H7 (cell line): ENCODE data around the gene MTHFD1L. TPM values are rescaled to one million over a fixed set of nuclear protein-coding genes. Genes with fewer than 3 reads are reported as not detected.

Source experiments
- DNase-seq: peaks from one replicate; pipeline ENCODE4 v3.0.0; 2012
- H3K27me3 ChIP-seq: 2 replicates; pipeline ENCODE4 v1.6.0; 2011; ENCODE audit warnings: mild to moderate bottlenecking, low read length; ENCODE audit not compliant: control insufficient read depth, insufficient read depth
- H3K36me3 ChIP-seq: replicated peaks from 2 replicates; pipeline ENCODE4 v1.5.1; 2011; ENCODE audit warnings: low read length; ENCODE audit not compliant: control insufficient read depth, insufficient read depth
- H3K4me3 ChIP-seq: 2 replicates; pipeline ENCODE4 v1.5.1; 2011; ENCODE audit warnings: low read depth, mild to moderate bottlenecking, control low read depth, low read length, moderate library complexity; ENCODE audit not compliant: insufficient read depth
- total RNA-seq: library from RNA; depleted of rRNA; stranded (reverse); fragments of >200 nt; shearing (Covaris generic); gene quantifications from 2 replicates; pipeline ENCODE4 v1.2.3, GENCODE V29; 2014

The MTHFD1L gene
- total RNA-seq, 1 experiment from 2014 or later, result 46.0 TPM

DNA sequence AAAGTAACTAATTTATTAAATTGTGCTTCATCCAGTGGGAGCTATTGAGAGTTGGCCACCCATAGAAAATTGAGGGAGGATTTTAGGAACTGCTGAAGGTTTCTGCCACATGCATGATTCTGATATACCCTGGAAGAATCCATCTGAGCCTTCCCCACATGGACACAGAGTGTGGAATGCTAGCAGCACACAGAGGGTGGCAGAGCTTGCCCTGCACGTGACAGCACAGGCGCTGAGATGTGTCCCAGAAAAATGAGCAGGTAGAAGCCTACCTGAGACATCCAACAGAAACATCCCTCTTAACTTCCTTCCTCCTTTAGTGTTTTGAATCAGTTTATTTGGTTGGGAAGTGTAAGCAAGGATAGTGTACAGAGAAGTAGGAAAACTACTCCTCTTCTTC lies 96.9 kb downstream of the MTHFD1L start:
- no peaks in the 10 kb centered on the region for H3K27me3 ChIP-seq
- DNase-seq, result no peak
- peaks cover 12% of the 10 kb centered on the region for H3K36me3 ChIP-seq
- H3K4me3 ChIP-seq, result no peak overlapping the region

DNA sequence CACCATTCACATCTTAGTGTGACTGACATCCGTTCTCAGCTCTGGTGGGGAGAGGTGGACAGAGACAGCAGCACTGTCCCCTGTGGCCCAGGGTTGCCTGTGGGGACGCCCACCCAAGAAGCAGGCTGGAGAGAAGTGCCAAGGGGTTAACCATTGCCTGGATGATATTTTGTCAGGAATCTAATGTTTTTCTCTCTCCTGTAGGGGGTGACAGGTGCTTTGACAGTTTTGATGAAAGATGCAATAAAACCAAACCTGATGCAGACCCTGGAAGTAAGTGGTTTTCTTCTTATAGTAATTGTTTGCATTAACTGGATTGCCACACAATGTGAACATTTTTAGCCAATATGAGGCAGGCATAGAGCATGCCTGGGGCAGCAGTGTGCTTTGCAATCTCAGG lies 99.3 kb downstream of the MTHFD1L start:
- peaks cover 12% of the 10 kb centered on the region for H3K36me3 ChIP-seq
- H3K4me3 ChIP-seq, result no peak overlapping the region
- no peaks in the 10 kb centered on the region for H3K27me3 ChIP-seq
- no peak for DNase-seq

- H3K36me3 ChIP-seq, result peaks cover 6% of the 10 kb centered on the region
- no peak overlapping the region for H3K4me3 ChIP-seq
- DNase-seq, result no peak
- H3K27me3 ChIP-seq, result no peaks in the 10 kb centered on the region
Measured at GRCh38 chr6:150966786-150967185, 101.3 kb downstream of the MTHFD1L start.

DNA sequence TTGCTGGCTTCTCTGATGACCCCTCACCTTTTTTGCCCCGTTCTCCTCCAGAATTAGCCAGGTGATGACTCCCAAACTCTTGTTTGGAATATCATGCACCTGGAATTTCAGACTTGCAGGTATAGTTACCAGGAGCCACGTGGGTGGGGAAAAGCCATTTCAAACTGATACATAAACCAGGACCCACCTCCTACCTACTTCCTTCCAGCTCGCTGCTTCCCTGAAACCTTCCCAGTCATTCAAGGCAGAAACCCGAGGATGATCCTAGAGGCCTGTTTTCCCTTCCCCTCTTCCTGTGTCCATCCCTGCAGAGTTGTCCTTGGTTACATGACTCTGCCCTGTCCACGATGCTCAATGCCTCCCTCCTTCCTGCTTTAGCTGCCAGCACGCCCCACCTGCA lies 101.9 kb downstream of the MTHFD1L start:
- H3K4me3 ChIP-seq, result no peak overlapping the region
- DNase-seq, result no peak
- peaks cover 8% of the 10 kb centered on the region for H3K36me3 ChIP-seq
- no peaks in the 10 kb centered on the region for H3K27me3 ChIP-seq

GRCh38 chr6:150967910-150968309 lies 102.4 kb downstream of the MTHFD1L start:
- DNase-seq, result no peak
- Histone ChIP-seq H3K36me3 (peaks cover 9% of the 10 kb centered on the region), H3K4me3 (no peak overlapping the region), H3K27me3 (no peaks in the 10 kb centered on the region)

DNA sequence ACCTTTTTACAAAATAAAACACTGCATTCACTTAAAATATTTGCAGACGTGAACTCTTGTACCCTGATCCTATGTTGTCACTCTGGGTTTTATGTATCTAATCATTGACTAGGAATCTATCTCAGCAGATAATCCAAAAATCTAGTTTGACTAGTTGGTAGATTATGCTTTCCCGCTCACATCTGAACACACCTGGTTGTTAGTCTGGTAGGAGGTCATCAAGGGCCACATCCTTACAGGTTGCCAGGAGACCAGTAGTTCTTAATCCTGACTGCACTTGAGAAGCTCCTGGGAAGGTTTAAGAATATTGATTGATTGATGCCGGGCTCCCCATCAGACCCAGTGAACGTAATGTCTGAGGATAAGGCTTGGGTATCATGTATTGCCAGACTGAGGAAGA lies 104.4 kb downstream of the MTHFD1L start:
- DNase-seq, result no peak
- Histone ChIP-seq H3K27me3 (no peaks in the 10 kb centered on the region), H3K4me3 (no peak overlapping the region), H3K36me3 (peaks cover 8% of the 10 kb centered on the region)

DNA sequence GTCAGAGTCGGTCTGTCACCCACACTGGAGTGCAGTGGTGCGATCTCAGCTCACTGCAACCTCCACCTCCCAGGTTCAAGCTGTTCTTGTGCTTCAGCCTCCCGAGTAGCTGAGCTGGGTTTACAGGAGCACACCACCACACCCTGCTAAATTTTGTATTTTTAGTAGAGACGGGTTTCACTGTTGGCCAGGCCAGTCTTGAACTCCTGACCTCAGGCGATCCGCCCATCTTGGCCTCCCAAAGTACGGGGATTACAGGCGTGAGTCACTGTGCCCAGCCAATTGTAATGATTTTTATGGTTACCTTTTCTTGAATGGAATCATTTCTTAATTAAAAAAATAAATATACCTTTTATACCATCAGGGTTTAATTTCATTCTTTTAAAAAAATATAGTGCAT lies 105.7 kb downstream of the MTHFD1L start:
- no peak for DNase-seq
- H3K4me3 ChIP-seq, result no peak overlapping the region
- H3K27me3 ChIP-seq, result no peaks in the 10 kb centered on the region
- peaks cover 6% of the 10 kb centered on the region for H3K36me3 ChIP-seq

DNA sequence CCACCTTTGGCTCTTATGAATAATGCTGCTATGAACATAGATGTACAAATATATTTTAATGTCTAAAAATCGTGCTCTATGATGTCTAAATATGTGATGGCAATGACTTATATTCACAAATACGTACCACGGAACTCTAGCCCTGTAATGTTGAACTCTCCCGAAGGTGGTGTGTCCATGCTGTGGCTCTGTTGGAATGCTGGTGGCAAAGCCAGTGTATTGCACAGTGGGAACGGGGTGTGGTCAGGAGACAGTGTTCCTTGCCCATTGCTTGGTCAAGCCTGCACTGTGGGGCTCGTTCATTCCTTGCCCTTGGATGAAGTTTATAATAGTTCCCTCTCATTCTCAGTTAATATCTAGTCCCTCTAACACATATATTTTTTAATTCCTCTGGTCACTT lies 109.6 kb downstream of the MTHFD1L start:
- Histone ChIP-seq H3K27me3 (no peaks in the 10 kb centered on the region), H3K36me3 (peaks cover 4% of the 10 kb centered on the region), H3K4me3 (no peak overlapping the region)
- DNase-seq, result no peak

- Histone ChIP-seq H3K27me3 (no peaks in the 10 kb centered on the region), H3K4me3 (no peak overlapping the region), H3K36me3 (peaks cover 3% of the 10 kb centered on the region)
- no peak for DNase-seq
Measured at GRCh38 chr6:150977281-150977680, 111.8 kb downstream of the MTHFD1L start.

DNA sequence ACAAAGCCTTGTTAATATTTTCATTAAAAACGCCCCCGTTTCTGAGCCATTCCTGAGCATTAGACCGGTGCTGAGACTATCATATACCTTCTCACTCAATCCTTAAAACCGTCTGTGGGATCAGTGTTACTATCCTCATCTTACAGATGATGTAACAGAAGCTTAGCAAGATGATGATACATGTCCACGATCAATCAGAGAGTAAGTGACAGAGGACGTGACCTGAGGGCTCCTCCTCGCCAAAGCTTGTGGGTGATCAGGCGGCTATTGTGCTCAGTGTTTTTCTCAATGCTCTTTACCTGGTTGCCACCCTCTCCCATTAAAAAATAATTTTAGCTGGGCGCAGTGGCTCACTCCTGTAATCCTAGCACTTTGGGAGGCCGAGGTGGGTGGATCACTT lies 113.1 kb downstream of the MTHFD1L start:
- Histone ChIP-seq H3K27me3 (no peaks in the 10 kb centered on the region), H3K4me3 (no peak overlapping the region), H3K36me3 (no peaks in the 10 kb centered on the region; the same call in 1 of the 2 replicates)
- no peak for DNase-seq

DNA sequence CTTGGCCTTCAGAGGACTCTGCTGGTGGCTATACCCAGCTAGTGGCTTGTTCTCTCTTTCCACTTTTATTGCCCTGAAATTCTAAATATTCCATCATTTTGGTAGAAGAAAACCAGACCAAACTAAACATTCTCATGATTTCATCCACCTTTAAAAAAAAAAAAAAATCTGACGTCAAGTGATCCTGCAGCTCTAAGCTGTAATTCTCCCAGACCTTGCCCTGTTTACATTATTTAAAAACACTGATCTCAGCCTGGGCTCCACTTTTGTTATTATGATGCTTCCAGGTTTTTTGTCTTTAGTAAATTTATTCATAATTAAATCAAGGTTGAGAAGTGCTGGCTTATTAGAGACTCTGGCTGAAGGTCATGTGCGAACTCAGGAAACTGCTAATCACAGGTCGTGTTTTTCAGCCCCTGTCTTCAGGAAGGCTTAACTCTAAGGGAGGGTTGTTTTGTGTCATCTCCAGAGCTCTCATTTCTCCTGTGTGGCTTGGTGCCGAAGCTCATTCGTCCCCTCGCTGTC lies 114.4 kb downstream of the MTHFD1L start:
- Histone ChIP-seq H3K4me3 (no peak overlapping the region), H3K36me3 (no peaks in the 10 kb centered on the region; the same call in 1 of the 2 replicates), H3K27me3 (no peaks in the 10 kb centered on the region)
- no peak for DNase-seq

DNA sequence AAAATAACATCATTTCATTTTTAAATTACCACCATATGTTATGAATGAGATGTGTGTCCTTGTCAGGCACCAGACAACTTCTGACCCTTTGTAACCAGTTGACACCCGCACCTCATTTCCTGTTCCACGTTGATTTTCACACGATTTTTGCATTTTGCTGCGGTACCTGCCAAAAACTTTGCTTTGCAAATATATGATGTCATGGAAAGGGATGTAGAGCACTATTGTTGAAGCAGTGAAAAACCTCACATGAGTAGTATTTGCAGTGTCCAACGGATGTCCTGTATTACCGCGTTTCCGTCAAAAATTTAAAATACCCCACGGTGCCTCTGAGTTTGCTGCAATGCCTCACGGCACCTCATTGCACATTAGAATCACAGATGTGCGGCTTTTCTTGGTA lies 115.6 kb downstream of the MTHFD1L start:
- H3K36me3 ChIP-seq, result no peaks in the 10 kb centered on the region
- no peaks in the 10 kb centered on the region for H3K27me3 ChIP-seq
- H3K4me3 ChIP-seq, result no peak overlapping the region
- DNase-seq, result no peak

GRCh38 chr6:150981669-150982068 lies 116.2 kb downstream of the MTHFD1L start:
- H3K27me3 ChIP-seq, result no peaks in the 10 kb centered on the region
- no peaks in the 10 kb centered on the region for H3K36me3 ChIP-seq
- no peak overlapping the region for H3K4me3 ChIP-seq
- no peak for DNase-seq

DNA sequence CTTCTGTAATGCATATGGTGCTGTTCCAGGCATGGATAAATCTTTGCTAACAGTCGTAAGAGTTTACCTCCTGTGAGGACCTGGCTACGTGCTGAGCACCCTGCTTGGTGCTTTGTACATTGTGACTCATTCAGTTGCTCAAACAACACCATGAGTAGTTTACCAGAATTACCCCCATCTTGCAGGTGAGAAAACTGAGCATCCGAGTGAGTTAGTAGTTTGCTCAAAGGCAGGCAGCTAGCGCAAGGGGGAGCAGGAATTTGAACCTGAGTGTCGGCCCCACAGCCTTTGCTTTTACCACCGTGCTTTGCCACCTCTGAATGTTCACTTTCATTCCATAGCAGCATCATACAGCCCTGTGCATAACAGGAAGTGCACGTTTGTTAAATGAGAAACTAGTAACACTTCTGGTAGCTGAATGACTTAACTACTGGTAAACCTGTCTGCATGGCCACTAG lies 121.9 kb downstream of the MTHFD1L start:
- no peak for DNase-seq
- H3K27me3 ChIP-seq, result no peaks in the 10 kb centered on the region
- H3K4me3 ChIP-seq, result no peak overlapping the region
- H3K36me3 ChIP-seq, result no peaks in the 10 kb centered on the region; the same call in none of the 2 replicates

DNA sequence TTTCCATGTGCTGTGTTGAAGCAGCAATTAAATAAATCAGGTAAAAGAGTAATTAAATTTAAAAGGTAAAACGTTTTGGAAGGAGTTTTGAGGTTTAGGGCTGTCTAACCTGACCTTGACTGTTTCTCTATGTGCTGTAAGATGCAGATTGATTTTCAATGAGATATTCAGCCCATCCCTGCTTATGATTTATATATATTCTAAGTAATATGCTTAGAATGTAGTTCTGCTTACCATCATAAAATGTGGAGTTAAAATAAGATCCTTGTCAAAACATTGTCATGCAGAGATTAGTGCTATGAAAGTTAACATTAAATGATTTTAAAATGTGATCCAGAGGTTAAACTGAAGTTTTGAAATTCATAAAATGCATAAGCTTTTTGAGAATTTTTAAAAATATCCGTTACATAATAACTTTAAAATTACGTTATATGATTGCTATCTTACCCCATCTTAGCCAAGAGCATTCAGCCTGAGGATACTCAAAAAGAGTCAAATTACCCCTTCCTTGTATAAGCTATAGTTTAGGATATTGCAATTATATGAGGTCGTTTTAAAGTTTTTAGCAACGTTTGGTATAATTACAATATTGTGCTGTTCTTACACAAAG lies 122.5 kb downstream of the MTHFD1L start:
- no peaks in the 10 kb centered on the region; the same call in none of the 2 replicates for H3K36me3 ChIP-seq
- H3K4me3 ChIP-seq, result no peak overlapping the region
- no peaks in the 10 kb centered on the region for H3K27me3 ChIP-seq
- no peak for DNase-seq
